Nephron progenitor cell (in vitro differentiated cells): ENCODE results near the gene IRAK2.

Source experiments
- DNase-seq: peaks from one replicate; pipeline ENCODE4 v3.0.0; 2021
- H3K27ac Mint-ChIP-seq: 2 replicates; pipeline ENCODE4 v1.8.0; 2021; ENCODE audit warnings: mild to moderate bottlenecking, moderate library complexity, mixed read lengths
- H3K27me3 Mint-ChIP-seq: 2 replicates; pipeline ENCODE4 v1.8.0; 2021; ENCODE audit warnings: mild to moderate bottlenecking, low read depth, mixed read lengths; ENCODE audit not compliant: poor library complexity
- H3K36me3 Mint-ChIP-seq: 2 replicates; pipeline ENCODE4 v1.8.0; 2021; ENCODE audit warnings: low read depth, mixed read lengths
- H3K4me1 Mint-ChIP-seq: 2 replicates; pipeline ENCODE4 v1.8.0; 2021; ENCODE audit warnings: mixed read lengths
- H3K4me3 Mint-ChIP-seq: 2 replicates; pipeline ENCODE4 v1.8.0; 2021; ENCODE audit warnings: mild to moderate bottlenecking, moderate library complexity, mixed read lengths
- H3K9me3 Mint-ChIP-seq: 2 replicates; pipeline ENCODE4 v1.8.0; 2021; ENCODE audit warnings: mild to moderate bottlenecking, moderate library complexity, mixed read lengths
- CTCF ChIP-seq: fragments of 200-600 bp; sonication (generic); IDR thresholded peaks from 2 replicates; pipeline ENCODE4 v1.5.0; 2021; ENCODE audit warnings: antibody characterized with exemption

IRAK2 gene

DNA sequence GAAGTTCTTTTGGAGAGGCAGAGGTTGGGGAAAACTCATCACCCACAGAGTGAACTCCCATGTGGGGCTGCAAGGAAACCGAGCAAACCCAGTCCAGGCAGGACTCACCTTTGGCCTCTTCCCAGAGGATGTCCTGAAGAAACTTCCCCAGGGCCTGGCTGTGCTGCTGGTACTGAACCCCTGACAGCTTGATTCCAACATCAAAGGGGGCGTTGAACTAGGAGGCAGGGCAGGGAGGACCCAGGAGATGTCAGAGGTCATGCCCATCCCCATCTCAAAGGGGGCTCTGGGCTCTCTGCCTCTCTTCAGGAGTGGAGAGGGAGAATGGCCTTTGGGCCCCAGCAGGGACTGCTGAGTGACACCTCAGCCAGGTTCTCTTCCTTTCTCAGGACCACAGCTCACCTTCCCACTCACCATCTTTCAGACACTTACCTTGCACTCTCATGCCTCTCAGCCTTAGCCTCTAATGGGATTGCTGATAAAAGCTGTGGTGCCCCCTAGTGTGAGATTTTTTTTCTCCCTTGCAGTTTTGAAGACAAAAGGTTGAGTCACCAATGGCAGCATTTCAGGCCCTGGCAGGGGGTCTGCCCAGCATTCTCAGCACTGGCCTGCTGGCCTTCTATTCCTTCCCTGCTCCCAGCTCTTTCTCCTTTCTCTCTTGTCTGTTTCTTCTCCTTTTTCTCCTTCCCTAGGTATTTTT, 122.0 kb downstream of the IRAK2 start:
- peaks cover 41% of the 10 kb centered on the region for H3K4me1 Mint-ChIP-seq
- H3K27ac Mint-ChIP-seq = peak overlapping the region; percentile 26
- no peaks in the 10 kb centered on the region for H3K9me3 Mint-ChIP-seq
- no peak overlapping the region for H3K4me3 Mint-ChIP-seq
- H3K27me3 Mint-ChIP-seq = peaks cover under 1% of the 10 kb centered on the region
- DNase-seq = no peak
- H3K36me3 Mint-ChIP-seq = peaks cover 11% of the 10 kb centered on the region
- no peak for TF ChIP-seq CTCF

- H3K27ac Mint-ChIP-seq = no peak overlapping the region
Measured at GRCh38 chr3:10287936-10288574, 123.3 kb downstream of the IRAK2 start.

DNA sequence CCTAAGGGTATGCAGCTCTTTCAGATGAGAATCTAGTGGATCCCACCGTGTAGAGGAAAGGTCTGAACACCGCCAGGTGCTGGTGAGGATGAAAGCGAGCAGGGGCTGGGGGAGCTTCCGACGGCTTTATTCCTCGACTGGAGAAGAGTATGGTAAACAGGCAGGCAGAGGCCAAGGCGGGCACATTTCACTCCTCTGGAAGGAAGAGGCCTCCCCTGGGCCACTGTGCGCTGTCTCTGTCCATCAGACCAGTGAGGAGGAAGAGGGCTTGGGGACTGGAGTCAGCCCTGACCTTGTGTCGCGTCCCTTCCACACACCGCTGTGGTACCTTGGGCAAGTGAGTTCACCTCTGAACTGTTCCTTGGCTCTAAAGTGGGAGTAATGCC, 123.8 kb downstream of the IRAK2 start:
- peaks cover 15% of the 10 kb centered on the region for H3K36me3 Mint-ChIP-seq
- no peak for TF ChIP-seq CTCF
- H3K27ac Mint-ChIP-seq = peak overlapping the region; percentile 48
- H3K27me3 Mint-ChIP-seq = peaks cover 3% of the 10 kb centered on the region
- no peaks in the 10 kb centered on the region for H3K9me3 Mint-ChIP-seq
- no peak for DNase-seq
- no peak overlapping the region for H3K4me3 Mint-ChIP-seq
- peaks cover 49% of the 10 kb centered on the region for H3K4me1 Mint-ChIP-seq

More at GRCh38 chr3:10287936-10288574, 123.3 kb downstream of the IRAK2 start:
- no peak overlapping the region for H3K4me3 Mint-ChIP-seq
- no peaks in the 10 kb centered on the region for H3K9me3 Mint-ChIP-seq
- no peak for TF ChIP-seq CTCF
- H3K27me3 Mint-ChIP-seq = peaks cover 3% of the 10 kb centered on the region
- peaks cover 15% of the 10 kb centered on the region for H3K36me3 Mint-ChIP-seq
- DNase-seq = no peak
- H3K4me1 Mint-ChIP-seq = peaks cover 49% of the 10 kb centered on the region

GRCh38 chr3:10289077-10289476, 124.4 kb downstream of the IRAK2 start:
- peaks cover 49% of the 10 kb centered on the region for H3K4me1 Mint-ChIP-seq
- no peak overlapping the region for H3K27ac Mint-ChIP-seq
- H3K4me3 Mint-ChIP-seq = no peak overlapping the region

DNA sequence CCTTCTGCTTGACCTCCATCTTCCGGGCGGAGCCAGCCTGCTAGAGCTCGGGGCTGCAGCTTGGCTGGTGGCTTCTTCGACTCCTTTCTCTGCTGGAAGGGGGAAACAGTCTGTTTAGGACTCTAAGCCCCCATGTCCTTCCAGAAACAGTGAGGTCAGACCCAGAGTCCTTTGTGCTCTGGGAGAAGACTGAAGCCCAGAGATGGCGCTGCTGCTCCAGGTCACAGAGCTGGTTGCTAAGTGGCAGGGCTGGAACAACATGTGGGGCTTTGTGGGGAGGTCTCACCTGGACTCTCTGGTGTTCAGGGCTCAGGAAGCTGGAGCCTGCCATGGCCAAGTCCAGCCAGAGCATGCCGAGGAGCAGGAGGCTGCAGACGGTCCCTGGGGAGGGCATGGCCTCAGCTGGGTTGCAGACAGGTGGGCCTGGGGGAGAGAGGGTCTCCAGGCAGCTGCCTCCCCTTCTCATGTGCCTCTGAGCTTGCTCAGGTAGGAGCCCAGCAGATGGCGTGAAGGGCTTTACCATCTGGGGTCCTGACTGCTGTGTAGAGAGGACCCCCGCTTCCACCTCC, 125.2 kb downstream of the IRAK2 start:
- H3K9me3 Mint-ChIP-seq = no peaks in the 10 kb centered on the region
- DNase-seq = no peak
- H3K27me3 Mint-ChIP-seq = peaks cover 3% of the 10 kb centered on the region
- H3K36me3 Mint-ChIP-seq = peaks cover 16% of the 10 kb centered on the region
- H3K4me1 Mint-ChIP-seq = peaks cover 46% of the 10 kb centered on the region
- peak overlapping the region; percentile 85 for H3K27ac Mint-ChIP-seq
- no peak overlapping the region for H3K4me3 Mint-ChIP-seq
- no peak for TF ChIP-seq CTCF

More at GRCh38 chr3:10289077-10289476, 124.4 kb downstream of the IRAK2 start:
- no peak for DNase-seq
- peaks cover 15% of the 10 kb centered on the region for H3K36me3 Mint-ChIP-seq
- no peak for TF ChIP-seq CTCF
- H3K27me3 Mint-ChIP-seq = peaks cover 3% of the 10 kb centered on the region
- no peaks in the 10 kb centered on the region for H3K9me3 Mint-ChIP-seq
